GM19240 (cell line): ENCODE measurements around the gene GAL3ST3.
A peak's percentile ranks its signal among the peaks of the same experiment; 100 is the strongest.
"Not testable (repeated sequence)": the region's sequence is repeated elsewhere in the genome, so short reads cannot be mapped to it uniquely, and the experiment has no call there.

Source experiments
- DNase-seq: peaks from one replicate; pipeline ENCODE4 v3.0.0; 2011; ENCODE audit warnings: low spot score; ENCODE audit not compliant: insufficient read length

Gene GAL3ST3

DNA sequence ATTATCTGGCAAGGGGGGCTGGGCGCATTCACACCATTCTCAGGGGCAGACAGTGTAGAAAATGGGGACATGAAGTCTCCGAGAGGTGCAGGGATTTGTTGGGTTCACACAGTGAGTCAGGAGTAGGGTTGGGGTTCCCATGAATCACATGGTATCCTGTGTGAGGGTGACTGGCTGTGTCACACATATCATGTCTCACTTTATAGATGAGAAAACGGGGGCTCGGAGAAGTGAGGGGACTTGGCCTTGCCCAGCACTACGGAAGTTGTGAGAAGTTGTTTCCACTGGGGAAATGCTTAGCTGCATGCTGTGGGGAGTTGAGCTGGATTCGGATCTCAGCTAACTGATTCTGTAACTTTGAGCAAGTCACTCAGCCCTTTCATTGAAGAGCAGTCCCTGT, 4.2 kb downstream of the GAL3ST3 start:
- no peak for DNase-seq

DNA sequence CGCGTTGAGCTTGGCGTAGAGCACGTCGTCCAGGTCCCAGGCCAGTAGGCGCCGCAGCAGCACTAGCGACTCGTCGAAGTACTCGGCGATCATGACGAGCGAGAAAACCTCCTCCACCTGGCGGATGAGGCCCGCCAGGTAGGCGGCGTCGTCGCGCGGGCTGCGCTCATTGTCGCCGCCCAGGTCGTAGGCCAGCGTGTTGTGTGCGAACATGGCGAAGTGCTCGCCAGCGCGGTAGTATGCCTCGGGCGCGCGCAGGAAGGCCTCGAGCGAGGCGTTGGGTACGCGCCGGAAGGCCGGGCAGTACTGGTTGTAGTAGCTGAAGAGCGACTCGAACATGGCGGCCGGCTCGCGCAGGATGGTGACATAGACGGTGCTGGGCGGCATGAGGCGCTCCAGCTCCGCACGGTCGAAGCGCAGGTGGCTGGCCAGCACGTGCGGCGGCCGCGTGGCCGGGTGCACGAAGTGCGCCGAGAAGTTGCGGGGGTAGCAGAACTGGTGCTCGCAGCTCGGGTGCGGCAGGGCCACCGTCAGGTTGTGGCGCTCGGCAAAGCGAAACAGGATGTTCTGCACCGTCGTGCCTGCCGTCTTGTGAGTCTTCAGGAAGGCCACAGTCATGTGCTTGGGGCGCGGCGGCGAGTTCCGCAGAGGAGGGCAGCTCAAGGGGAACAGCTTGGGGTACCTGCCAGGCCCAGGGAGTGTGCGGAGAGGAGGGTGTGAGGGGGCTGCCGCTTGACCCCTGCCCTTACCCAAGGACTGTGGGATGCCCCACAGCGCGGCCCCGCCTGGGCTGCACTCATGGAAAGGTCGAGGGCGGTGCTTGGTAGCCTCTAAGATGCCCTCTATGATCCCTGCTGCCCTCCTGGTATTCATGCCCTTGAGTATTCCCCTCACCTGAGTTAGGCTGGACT, 5.7 kb downstream of the GAL3ST3 start:
- no peak for DNase-seq

DNA sequence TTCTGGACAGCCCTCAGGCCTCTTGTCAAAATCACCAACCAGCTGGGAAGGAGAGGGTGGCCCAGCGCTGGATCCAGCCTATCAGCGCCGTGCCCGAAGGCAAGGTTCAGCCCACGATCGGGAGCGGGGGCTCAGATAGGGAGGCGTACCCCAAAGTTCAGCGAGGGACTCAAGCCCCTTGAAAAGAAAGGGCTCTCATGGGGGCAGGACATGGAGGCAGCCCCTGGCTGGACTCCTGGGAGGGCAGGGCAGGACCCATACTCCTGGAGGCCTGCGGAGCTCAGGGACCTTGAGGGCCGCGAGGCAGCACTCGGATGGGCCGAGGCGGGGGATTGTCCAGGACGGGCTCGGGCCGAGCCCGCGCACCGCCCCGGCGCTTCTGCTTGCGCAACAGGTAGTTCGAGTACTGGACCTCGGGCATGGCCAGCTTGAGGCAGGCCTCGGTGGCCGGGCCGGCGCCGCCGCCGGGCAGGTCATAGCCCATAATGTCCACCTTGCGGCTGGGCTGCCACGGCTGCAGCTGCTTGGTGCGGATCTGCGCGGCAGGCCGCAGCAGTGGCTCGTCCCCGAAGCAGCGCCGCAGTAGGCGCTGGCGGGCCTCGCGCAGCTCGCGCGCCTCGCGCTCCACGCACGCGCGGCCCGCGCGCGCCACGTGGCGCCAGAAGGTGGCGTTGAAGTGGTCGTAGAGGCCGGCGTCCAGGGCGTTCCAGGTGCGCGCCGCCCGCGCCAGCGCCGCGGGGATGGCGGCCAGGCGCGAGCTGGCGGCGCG, 6.5 kb downstream of the GAL3ST3 start:
- no peak for DNase-seq

DNA sequence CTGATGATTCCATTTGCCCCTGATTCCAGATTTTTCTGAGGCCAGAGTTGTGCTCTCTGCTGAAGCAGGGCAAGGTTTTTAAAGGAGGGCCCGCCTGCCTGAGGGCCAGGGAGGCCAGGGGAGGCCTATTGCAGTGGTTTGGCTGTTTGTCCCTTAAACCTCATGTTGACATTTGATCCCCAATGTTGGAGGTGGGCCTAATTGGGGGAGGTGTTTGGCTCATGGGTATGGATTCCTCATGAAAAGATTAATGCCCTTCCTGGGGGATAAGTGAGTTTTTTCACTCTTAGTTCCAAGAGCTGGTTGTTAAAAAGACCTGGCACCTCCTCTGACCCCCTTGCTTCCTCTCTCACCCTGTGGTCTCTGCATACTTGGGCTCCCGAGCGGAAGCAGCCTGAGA, 9.2 kb downstream of the GAL3ST3 start:
- DNase-seq: no peak

DNA sequence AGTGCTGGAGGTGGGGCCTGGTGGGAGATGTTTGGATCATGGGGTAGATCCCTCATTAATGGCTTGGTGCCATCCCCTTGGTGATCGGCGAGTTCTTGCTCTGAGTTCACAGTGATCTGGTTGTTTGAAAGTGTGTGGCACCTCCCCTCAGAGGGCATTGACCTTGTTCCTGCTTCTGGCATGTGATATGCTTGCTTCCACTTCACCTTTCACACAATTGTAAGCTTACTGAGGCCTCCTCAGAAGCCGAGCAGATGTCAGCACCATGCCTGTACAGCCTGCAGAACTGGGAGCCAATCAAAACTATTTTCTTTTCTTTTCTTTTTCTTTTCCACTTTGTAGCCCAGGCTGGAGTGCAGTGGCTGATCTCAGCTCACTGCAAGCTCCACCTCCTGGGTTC, 11.6 kb downstream of the GAL3ST3 start:
- no peak for DNase-seq

DNA sequence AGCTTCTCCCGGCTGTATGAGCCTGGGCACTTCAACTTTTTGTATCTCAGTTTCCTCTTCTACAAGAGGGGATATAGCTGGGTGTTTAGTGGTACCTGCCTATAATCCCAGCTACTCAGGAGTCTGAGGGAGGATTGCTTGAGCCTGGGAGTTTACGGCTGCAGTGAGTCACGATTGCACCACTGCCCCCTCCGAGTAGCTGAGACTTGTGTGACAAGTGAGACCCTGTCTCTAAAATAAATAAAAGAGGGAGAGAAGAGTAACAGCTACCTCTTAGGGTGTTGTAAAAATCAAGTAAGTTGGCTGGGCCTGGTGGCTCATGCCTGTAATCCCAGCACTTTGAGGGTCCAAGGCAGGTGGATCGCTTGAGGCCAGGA, 12.6 kb downstream of the GAL3ST3 start:
- DNase-seq: no peak

DNA sequence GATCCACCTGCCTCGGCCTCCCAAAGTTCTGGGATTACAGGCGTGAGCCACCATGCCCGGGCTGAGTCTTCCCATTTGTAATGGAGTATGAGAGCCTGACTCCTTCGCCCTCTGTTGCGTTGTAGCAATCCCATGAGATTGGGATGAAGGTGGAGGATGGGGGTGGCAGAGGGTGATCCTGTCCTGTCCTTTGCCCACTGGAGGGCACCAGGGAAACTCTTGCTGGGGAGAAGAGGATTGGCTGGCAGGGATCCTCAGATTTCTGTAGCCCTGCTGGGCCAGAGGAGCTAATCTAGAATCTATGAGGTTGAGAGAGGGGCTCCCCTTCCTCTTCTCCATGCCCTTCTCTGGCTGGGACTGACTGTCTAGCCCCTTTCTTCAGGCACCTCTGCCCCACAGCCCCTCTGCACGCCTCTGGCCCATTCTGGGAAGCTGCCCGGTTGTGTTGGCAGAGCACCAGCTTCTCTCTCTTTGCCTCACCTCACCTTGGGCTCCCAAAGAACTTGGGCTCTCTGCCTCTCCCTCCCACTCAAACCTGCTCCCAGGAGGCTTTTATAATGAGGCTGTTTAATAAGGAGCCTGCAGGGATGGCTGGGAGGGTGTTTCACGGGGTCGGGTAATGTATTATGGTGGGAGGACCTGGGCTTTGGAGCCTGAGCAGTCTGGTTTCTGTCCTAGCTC, 13.2 kb downstream of the GAL3ST3 start:
- DNase-seq: no peak

DNA sequence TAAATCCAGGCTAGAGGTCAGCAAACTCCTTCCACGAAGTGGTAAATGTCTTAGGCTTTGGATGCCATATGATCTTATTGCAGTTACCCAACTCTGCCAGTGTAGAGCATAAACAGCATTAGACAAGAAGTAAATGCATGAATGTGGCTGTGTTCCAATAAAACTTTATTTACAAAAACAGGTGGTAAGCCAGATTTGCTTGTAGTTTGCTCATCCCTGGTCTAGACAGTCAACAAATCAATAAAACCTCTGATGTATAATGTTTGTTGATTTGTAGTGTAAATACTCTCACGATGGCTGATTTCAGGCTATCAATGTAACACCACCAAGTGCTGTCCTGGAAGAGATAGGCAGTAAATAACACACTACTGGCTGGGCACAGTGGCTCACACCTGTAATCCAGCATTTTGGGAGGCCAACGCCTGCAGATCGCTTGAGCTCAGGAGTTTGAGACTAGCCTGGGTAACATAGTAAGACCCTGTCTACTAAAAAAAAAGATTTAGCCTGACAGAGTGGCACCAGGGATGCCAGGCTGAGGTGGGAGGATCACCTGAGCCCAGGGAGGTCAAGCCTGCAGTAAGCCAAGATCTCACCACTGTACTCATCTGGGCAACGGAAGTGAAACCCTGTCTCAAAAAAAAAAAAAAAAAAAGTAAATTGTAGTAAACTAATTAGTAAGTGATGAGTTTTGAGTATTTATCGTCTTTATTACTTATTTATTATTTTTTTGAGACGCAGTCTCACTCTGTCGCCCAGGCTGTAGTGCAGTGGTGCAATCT, 15.8 kb downstream of the GAL3ST3 start:
- no peak for DNase-seq

DNA sequence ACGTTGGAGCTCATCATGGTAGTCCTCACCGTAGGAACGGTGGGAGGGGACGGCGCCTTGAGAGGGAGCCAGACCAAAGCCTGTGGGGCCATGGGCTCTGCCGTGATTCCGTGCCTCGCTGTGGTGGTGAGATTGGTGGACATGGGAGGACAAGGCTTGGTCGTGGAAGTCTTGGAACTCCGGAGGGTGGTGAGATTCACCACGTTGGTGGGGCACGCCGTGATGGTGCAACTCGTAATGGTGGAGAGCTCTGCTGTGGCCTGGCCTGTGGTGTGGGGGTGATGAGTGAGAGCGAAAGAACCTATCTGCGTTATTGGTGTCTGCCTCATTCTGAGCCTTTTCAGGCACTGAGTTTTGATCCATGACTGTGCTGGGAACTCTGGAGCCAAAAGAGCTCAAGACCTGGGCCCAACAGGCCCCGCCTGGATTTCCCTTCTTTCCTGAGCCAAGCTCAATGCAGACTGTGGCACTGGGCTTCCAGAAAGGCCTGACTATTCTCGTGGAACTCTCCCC, 22.9 kb downstream of the GAL3ST3 start, which contains the start of gene CATSPER1:
TSS of gene CATSPER1 (minus strand) at position 463 of the 513 bp plus-strand sequence. CDS start at position 363, 100 bp downstream.
- DNase-seq: no peak

DNA sequence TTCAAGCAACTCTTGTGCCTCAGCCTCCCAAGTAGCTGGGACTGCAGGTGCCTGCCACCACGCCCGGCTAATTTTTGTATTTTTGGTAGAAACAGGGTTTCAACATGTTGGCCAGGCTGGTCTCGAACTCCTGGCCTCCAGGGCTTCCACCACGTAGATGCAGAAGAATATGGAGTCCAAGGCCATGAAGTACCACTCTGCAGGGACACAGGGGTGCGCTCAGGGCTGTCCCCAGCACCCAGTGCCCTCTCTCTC, 25.8 kb downstream of the GAL3ST3 start:
- not testable (repeated sequence) for DNase-seq

DNA sequence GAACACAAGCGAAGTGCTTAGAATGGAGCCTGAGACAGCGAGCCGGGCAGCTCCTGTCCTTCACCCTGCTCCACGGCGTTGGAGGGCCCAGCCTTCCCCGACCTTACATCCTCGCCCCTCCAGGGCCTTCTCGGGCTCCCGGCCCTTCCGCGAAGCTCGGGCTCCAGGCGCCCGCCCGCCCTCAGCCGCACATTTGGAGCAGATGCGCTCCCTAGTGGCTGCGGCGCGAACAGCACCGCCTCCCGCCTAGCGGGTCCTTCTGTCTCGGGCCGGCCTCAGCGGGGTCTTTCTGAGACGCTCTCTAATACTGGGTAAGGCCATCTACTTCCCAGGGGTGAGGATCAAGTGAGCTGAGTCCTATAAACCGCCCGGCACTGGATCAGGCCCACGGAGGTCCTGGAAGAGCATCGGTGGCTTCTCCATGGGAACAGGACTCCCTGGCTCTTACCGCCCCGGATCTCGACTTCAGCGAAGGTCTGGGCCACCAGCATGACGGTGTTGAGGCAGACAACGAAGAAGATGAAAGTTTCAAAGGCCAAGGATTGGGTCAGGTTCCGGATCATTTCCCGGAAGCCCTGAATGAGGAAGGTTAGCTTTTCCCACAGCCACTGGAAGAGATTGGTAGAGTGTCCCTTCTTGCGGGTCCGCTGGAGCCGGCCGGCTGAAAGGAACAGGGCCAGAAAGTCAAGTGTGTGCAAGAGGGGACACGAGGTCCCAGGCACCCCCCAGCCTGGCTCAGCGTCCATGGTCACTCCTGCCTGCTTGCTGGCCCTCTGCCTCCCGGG, 26.4 kb downstream of the GAL3ST3 start:
- peak; percentile 85 for DNase-seq

DNA sequence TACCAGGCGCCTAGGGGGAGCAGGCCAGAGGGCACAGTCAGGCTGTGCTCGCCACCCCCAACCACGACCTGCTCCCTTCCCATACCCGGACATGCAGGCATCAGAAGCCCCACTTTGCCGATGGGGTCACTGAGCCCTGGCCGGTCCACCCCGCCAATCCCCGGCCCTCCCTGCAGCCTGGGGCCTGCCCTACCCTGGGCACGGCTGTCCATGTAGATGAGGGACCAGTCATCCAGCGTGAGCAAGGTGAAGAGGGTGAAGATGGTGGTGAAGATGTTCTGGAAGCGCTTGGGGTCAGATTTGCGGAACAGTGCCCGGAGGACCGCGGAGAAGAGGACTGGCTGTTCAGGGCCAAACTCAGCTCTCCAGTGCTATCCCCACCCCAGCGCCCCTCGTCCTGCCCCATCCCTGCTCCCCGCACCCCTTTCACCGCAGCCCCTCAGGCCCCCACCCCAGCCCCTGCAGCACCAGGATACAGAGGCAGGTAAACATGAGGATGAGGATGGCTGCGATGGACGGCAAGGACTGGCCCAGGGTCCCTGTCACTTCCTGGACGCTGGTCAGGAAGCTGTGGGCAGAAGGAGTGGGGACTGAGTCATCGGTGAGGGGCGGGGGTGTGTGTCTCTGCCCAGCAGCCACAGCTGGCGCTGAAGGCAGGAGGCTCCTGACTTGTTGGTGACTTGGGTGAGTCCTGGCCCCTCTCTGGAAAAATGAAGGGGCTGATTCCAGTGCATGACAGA, 28.2 kb downstream of the GAL3ST3 start:
- DNase-seq: no peak

DNA sequence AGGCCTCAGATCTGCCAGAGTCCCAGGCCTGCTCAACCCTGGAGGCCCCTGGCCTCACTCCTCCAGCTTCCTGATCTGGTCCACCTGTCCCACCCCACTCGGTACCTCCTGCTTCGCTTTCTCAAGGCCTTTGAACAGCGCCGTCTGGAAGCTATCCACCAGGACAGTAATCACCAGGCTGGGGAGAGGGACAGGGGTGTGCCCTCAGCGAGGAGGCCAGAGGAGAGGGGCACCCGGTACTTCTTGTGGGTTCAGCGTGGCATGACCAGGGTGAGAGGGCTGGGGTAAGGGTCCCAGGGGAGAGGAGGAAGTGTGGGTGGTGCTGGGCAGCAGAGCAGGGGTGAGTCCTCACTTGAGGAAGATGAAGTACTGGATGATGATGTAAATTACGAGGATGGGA, 28.7 kb downstream of the GAL3ST3 start:
- DNase-seq: no peak

DNA sequence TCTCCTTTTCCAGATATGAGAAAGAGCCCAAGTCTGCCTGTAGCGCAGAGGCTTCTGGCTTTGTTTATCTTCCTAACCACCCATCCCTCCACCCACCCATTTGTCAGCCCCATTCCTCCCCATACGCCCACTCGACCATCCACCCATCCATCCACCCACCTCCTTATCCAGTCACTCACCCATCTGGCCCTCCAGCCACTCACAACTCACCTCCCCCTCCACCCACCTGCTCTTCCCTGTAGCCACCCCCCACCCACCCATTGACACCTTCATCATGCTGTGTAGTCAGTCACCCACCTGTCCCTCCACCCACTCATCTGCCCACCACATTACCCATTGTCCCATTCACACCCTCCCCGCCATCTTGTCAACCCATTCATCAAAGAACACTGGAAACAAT, 31.6 kb downstream of the GAL3ST3 start:
- DNase-seq: no peak

DNA sequence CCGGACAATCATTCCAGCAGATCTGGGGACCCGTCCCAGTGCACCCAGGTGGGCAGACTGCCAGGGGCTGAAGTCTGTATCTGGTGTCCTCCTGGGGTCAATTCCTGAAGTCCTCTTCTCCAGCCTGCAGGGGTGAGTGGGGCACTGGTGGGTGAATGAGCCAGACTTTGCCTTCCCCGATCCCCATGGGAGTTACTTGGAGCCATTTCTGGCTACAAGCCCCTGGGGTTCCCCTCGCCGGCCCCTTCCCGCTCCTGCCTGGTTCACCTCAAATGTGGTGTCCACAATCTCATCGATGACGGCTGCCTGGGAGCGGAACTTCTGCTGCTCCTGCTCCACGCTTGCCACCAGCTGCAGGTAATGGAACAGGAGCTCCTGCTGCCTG, 32.2 kb downstream of the GAL3ST3 start:
- no peak for DNase-seq

DNA sequence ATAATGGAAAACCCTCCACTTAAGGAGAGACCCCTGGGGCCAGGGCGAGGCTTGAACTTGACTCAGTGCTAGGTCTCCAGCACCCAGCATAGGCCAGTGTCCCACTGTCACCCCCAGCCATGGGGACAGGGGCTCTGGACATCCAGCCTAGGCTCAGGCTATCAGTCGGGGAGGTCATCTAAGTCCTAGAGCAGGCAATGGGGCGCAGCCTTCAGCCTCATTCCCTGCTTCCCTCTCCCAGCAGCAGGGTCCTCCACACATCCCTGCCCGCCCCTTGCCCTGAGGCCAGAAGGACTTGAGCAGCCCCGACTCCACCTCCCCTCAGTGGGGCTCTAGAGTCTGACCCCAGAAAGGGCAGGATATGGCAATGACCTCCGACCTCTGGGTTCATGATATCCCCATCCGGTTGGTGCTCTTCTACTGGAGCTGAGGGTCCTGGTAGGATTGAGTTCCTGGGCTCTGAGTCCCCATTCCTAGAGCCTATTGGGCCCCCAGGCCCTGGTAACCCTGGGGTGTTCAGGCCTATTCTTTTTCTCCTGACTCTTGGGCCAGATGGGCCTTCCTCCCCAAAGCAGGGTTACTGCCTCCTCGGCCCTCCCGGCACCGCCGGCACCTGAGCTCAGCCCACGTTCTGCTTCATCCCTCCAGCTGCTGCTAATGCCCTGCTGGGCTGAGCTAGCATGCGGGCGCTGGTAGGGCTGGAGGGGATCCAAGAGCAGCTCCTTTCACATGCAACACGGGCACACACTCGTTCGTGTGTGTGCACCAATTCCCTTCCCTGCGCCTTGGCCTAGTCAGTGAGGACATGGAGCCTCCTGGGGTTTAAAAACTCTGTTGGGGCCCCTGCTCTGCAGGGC, 32.8 kb downstream of the GAL3ST3 start:
- DNase-seq: no peak

DNA sequence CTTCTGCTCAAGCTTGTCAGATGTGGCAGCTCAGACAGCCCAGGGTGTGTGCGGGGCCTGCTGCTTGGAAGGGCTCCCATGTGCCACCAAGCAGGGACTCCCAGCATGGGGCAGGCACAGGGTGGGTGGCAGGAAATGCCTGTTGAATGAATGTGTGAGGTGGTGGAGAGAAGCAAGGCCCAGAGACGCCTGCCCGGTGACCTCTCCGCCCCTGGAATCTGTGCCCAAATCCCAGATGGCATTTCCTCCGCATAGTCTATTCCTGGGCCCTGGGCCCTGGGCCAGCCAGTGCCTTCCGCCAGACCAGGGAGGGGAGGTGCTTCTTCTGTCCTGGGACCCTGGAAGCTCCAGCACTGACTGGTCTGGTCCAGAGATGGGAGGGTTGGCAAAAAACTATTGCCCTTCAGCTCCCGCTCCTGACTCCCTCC, 33.5 kb downstream of the GAL3ST3 start:
- DNase-seq: no peak

DNA sequence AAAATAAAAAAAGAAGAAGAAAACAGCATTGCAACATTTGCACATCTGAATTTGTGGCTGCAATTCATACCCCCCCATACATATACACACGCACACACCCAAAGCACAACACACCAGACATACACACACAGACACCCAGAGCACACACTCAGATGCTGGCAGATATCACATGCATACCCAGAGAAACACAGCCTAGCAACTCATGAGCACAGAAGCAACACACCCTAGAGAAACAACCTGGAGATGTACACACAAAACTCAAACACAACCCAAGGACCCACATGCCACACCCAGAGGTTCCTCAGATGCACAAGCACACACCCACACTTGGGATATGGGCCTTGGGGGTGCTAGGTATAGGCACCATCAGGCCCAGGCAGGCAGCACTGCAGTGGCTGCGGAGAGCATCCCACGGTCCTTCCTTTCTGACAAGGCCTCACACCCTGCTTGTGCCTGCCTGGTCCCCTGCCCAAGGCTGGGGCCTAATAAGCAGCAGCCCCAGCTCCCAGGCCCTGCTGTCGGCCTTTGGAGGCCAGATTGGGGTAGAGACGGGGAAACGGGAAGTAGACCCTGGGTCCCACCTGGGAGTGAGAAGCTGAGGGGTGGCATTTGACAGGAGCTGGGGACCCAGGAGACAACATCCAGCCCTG, 34.0 kb downstream of the GAL3ST3 start:
- no peak for DNase-seq
